Prostate gland (tissue), 2 donors: ENCODE results near the gene BAIAP2L1.

Source experiments
- POLR2AphosphoS5 ChIP-seq: sonication (generic); formaldehyde crosslinking; IDR thresholded peaks from one replicate; pipeline ENCODE4 v1.6.1; 2017; ENCODE audit warnings: antibody characterized with exemption
- TF ChIP-seq, protein P1 (sequence below), 4 experiments: fragments of 200-600 bp in 2 of 4; fragments of 450-650 bp in 2 of 4; sonication (generic) in 2 of 4; IDR thresholded peaks; 1 replicate in 3 of 4; 2 replicates in 1 of 4; pipeline ENCODE4 v1.5.1; 2016 to 2019; ENCODE audit warnings: antibody characterized with exemption in 4 of 4, mild to moderate bottlenecking in 2 of 4, moderate library complexity in 2 of 4

DNA sequence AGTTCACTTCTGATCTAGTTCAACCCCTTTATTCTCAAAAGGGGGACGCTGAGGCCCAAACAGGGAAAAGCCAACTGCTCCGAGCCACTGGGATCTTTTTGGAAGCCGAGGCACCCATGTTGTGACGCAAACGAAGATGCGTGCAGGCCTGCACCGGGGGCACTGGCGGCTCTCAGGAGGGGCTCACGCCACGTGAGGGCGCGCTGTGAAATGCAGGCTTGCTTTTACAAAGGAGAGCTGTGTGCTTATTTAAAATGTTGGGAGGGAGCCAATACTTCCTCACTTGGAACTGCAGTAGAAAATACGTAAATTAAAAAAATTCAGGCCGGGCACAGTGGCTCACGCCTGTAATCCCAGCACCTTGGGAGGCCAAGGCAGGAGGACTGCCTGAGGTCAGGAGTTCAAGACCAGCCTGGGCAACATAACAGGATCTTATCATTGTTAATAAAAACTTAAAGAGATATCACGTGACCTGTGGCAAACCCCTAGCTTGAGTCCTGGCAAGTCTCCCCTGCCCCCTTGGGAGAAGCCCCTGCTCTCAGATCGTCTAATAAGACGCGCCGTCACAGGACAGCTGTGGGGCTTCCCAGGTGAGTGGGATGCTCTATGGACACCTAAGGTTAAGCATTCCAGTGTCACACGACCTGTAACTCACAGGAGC lies 103.1 kb downstream of the BAIAP2L1 start:
- TF ChIP-seq, protein P1, sequence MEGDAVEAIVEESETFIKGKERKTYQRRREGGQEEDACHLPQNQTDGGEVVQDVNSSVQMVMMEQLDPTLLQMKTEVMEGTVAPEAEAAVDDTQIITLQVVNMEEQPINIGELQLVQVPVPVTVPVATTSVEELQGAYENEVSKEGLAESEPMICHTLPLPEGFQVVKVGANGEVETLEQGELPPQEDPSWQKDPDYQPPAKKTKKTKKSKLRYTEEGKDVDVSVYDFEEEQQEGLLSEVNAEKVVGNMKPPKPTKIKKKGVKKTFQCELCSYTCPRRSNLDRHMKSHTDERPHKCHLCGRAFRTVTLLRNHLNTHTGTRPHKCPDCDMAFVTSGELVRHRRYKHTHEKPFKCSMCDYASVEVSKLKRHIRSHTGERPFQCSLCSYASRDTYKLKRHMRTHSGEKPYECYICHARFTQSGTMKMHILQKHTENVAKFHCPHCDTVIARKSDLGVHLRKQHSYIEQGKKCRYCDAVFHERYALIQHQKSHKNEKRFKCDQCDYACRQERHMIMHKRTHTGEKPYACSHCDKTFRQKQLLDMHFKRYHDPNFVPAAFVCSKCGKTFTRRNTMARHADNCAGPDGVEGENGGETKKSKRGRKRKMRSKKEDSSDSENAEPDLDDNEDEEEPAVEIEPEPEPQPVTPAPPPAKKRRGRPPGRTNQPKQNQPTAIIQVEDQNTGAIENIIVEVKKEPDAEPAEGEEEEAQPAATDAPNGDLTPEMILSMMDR (IDR thresholded peaks at IDR 0.05), result no peak
- no peak for TF ChIP-seq POLR2AphosphoS5
